Measurements from ENCODE around the gene CDK6. TPM values are rescaled to one million over a fixed set of nuclear protein-coding genes. Genes with fewer than 3 reads are reported as not detected.

The CDK6 gene
- total RNA-seq, 2 experiments from 2014 or later = 118 to 229 TPM

DNA sequence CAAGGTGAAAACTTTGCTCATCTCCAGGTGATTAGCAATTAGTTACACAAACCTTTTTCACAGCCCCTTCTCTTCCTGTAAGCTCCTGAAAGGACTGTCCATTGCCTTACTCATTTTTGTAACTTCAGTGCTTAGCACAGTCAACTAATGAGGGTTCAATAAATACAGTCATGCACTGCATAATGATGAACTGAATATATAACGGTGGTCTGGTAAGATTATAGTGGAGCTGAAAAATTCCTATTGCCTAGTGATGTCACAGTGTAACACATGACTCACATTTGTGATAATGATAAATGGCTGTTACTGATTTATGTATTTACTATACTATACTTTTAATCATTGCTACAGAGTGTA lies 233.3 kb downstream of the CDK6 start:
- ATAC-seq (no peak), DNase-seq (no peak)
- Mint-ChIP-seq H3K27ac (no peak overlapping the region), H3K4me1 (peaks cover 4% of the 10 kb centered on the region), H3K9me3 (ENCODE audit: low read depth) (no peaks in the 10 kb centered on the region), H3K4me3 (no peak overlapping the region), H3K36me3 (peaks cover 6% of the 10 kb centered on the region), H3K27me3 (no peaks in the 10 kb centered on the region)
- CTCF ChIA-PET = interaction anchor here (1.9 to 5.7 kb wide), 2 partner anchors 9 to 13 kb away, joined by 4 to 32 read pairs; partner anchors contain the start of gene FAM133B

GRCh38 chr7:92602352-92603088 lies 233.9 kb downstream of the CDK6 start:
- CTCF ChIA-PET = interaction anchor here (1.9 to 5.7 kb wide), 2 partner anchors 9 to 12 kb away, joined by 4 to 32 read pairs; partner anchors contain the start of gene FAM133B
- H3K4me1 Mint-ChIP-seq = peaks cover 4% of the 10 kb centered on the region
- no peak for DNase-seq
- H3K27me3 Mint-ChIP-seq = no peaks in the 10 kb centered on the region
- no peak for ATAC-seq
- H3K4me3 Mint-ChIP-seq = no peak overlapping the region
- peaks cover 6% of the 10 kb centered on the region for H3K36me3 Mint-ChIP-seq
- no peaks in the 10 kb centered on the region for H3K9me3 Mint-ChIP-seq (ENCODE audit: low read depth)
- H3K27ac Mint-ChIP-seq = no peak overlapping the region

- H3K27me3 Mint-ChIP-seq = peaks cover under 1% of the 10 kb centered on the region
- no peak overlapping the region for H3K4me3 Mint-ChIP-seq
- no peak for DNase-seq
- peak; percentile 66 for ATAC-seq
- H3K9me3 Mint-ChIP-seq (ENCODE audit: low read depth) = no peaks in the 10 kb centered on the region
- H3K27ac Mint-ChIP-seq = no peak overlapping the region
- peaks cover 4% of the 10 kb centered on the region for H3K4me1 Mint-ChIP-seq
- H3K36me3 Mint-ChIP-seq = no peaks in the 10 kb centered on the region
- CTCF ChIA-PET = interaction anchor here (1.0 kb wide), 1 partner anchor 16 kb away, joined by 3 read pairs; no protein-coding TSS in a partner anchor
These were observed 237.9 kb downstream of the CDK6 start for GRCh38 chr7:92598310-92598981.

GRCh38 chr7:92595281-92595680 lies 241.1 kb downstream of the CDK6 start:
- no peak for ATAC-seq
- Mint-ChIP-seq H3K27ac (no peak overlapping the region), H3K36me3 (no peaks in the 10 kb centered on the region), H3K27me3 (peaks cover 3% of the 10 kb centered on the region), H3K4me1 (peaks cover 8% of the 10 kb centered on the region), H3K9me3 (ENCODE audit: low read depth) (no peaks in the 10 kb centered on the region), H3K4me3 (no peak overlapping the region)
- CTCF ChIA-PET = interaction anchor here (1.3 to 5.7 kb wide), 3 partner anchors 14 to 17 kb away, joined by 3 to 46 read pairs (median 5); no protein-coding TSS in a partner anchor
- DNase-seq = no peak

- H3K4me1 Mint-ChIP-seq = peaks cover 8% of the 10 kb centered on the region
- H3K4me3 Mint-ChIP-seq = no peak overlapping the region
- no peak overlapping the region for H3K27ac Mint-ChIP-seq
- DNase-seq (no peak), ATAC-seq (no peak)
- peaks cover 3% of the 10 kb centered on the region for H3K27me3 Mint-ChIP-seq
- H3K9me3 Mint-ChIP-seq (ENCODE audit: low read depth) = no peaks in the 10 kb centered on the region
- no peaks in the 10 kb centered on the region for H3K36me3 Mint-ChIP-seq
- CTCF ChIA-PET = interaction anchor here (5.7 kb wide), 1 partner anchor 15 kb away, joined by 46 read pairs; no protein-coding TSS in a partner anchor
These were observed 241.6 kb downstream of the CDK6 start for GRCh38 chr7:92594746-92595145.

DNA sequence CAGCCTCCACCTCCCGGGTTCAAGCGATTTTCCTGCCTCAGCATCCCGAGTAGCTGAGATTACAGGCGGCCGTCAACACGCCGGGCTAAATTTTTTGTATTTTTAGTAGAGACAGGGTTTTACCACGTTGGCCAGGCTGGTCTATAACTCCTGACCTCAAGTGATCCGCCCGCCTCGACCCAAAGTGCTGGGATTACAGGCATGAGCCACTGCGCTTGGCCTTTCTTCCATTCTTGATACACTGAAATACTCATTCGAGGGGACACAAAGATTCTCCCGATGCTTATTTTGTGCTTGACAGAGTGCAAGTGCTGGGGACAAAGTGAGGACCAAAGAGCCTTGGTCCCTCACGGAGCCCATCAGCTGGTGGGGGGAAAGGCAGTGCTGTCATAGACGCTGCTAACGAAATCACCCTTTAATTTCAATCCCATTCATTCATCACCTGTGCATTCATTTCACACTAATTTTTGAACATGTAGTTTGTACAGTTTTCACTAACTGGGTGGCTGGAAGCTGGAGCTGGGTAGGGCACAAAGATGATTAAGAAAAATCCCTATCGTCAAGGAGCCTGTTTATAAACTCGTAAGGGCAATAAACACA lies 245.6 kb downstream of the CDK6 start:
- Mint-ChIP-seq H3K9me3 (ENCODE audit: low read depth) (no peaks in the 10 kb centered on the region), H3K27ac (no peak overlapping the region), H3K4me3 (peak overlapping the region; percentile 88), H3K27me3 (peaks cover 3% of the 10 kb centered on the region), H3K4me1 (peaks cover 39% of the 10 kb centered on the region), H3K36me3 (peaks cover 15% of the 10 kb centered on the region)
- CTCF ChIA-PET = interaction anchor here (0.6 to 5.7 kb wide), 13 partner anchors 10 to 273 kb away, joined by 3 to 46 read pairs (median 7); partner anchors contain the start of genes PEX1 and RBM48
- ATAC-seq = no peak
- DNase-seq = no peak

GRCh38 chr7:92589056-92589455 lies 247.3 kb downstream of the CDK6 start:
- DNase-seq = no peak
- no peaks in the 10 kb centered on the region for H3K9me3 Mint-ChIP-seq (ENCODE audit: low read depth)
- peaks cover 29% of the 10 kb centered on the region for H3K36me3 Mint-ChIP-seq
- ATAC-seq = no peak
- H3K4me3 Mint-ChIP-seq = peak overlapping the region; percentile 88
- CTCF ChIA-PET = interaction anchor here (0.8 to 4.8 kb wide), 5 partner anchors 9 to 141 kb away, joined by 3 to 32 read pairs (median 3); no protein-coding TSS in a partner anchor
- H3K4me1 Mint-ChIP-seq = peaks cover 52% of the 10 kb centered on the region
- peak overlapping the region; percentile 97 for H3K27ac Mint-ChIP-seq
- H3K27me3 Mint-ChIP-seq = peaks cover 3% of the 10 kb centered on the region

GRCh38 chr7:92588561-92588960 lies 247.8 kb downstream of the CDK6 start:
- Mint-ChIP-seq H3K4me1 (peaks cover 52% of the 10 kb centered on the region), H3K27ac (peak overlapping the region; percentile 97), H3K4me3 (peak overlapping the region; percentile 88), H3K36me3 (peaks cover 29% of the 10 kb centered on the region), H3K9me3 (ENCODE audit: low read depth) (no peaks in the 10 kb centered on the region), H3K27me3 (peaks cover 3% of the 10 kb centered on the region)
- CTCF ChIA-PET = interaction anchor here (0.8 to 4.8 kb wide), 5 partner anchors 9 to 141 kb away, joined by 3 to 32 read pairs (median 3); no protein-coding TSS in a partner anchor
- ATAC-seq = no peak
- peak; percentile 49 for DNase-seq

DNA sequence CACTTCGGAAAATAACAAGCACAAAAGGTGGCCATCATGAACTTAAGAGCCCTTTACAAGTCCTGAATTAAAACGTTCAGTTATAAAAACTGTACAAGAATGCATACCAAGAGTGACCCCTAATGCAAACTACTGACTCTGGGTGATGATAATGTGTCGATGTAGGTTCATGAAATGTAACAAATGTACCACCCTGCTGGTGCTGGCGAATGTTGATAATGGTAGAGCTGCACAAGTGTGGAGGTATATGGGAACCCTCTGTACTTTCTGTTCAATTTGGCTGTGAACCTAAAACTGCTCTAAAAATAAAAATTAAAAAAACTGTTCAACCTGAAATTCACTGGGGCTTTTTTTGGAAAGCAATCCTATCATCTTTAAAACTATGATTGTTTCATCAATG lies 249.5 kb downstream of the CDK6 start:
- Mint-ChIP-seq H3K4me3 (no peak overlapping the region), H3K27ac (no peak overlapping the region), H3K27me3 (no peaks in the 10 kb centered on the region), H3K4me1 (peaks cover 61% of the 10 kb centered on the region), H3K36me3 (peaks cover 39% of the 10 kb centered on the region), H3K9me3 (ENCODE audit: low read depth) (no peaks in the 10 kb centered on the region)
- ATAC-seq (no peak), DNase-seq (no peak)
- CTCF ChIA-PET = interaction anchor here (1.7 to 1.9 kb wide), 2 partner anchors 23 to 59 kb away, joined by 4 to 8 read pairs; partner anchors contain the start of genes PEX1 and RBM48

DNA sequence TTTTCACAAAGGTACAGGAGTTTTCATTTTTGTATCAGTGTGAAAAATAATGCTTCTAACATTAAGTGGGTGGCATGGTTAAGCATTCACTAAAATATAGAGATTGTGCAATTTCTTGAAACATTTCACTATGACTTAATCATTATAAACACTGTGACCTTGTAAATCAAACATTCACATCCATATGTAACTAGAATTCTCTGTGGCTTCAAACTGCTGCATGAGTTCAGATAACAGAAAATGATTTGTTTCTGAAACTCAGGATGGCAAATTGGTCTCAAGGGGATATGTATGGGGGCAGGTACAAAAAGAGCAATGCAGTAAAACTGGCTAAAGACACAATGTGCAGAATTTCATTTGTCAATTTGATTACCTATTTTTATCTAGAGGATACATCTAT lies 250.0 kb downstream of the CDK6 start:
- CTCF ChIA-PET = interaction anchor here (1.9 kb wide), 1 partner anchor 58 kb away, joined by 8 read pairs; the partner anchor contains the start of genes PEX1 and RBM48
- DNase-seq (no peak), ATAC-seq (no peak)
- H3K27me3 Mint-ChIP-seq = no peaks in the 10 kb centered on the region
- H3K27ac Mint-ChIP-seq = peak overlapping the region; percentile 22
- no peaks in the 10 kb centered on the region for H3K9me3 Mint-ChIP-seq (ENCODE audit: low read depth)
- H3K4me3 Mint-ChIP-seq = no peak overlapping the region
- peaks cover 40% of the 10 kb centered on the region for H3K36me3 Mint-ChIP-seq
- peaks cover 61% of the 10 kb centered on the region for H3K4me1 Mint-ChIP-seq

DNA sequence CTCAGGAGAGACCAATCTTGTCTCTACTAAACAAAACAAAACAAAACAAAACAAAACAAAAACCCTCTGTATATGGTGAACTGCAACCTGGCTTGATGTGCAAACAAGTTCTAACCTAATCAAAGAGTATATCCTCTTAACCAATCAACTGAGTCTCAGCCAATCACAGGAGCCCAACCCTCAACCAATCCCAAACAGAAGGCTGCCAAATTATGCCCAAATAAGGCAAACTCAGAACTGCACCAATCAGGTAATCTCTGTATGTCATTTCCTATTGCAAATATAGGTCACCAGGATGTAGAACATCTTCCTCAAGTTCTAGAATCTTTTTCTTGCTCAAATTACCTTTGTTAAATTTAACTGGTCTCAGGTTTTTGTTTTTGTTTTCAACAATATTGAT lies 251.4 kb downstream of the CDK6 start:
- CTCF ChIA-PET = interaction anchor here (1.9 kb wide), 1 partner anchor 57 kb away, joined by 8 read pairs; the partner anchor contains the start of genes PEX1 and RBM48
- ATAC-seq = no peak
- H3K36me3 Mint-ChIP-seq = peaks cover 50% of the 10 kb centered on the region

GRCh38 chr7:92582948-92583347 lies 253.4 kb downstream of the CDK6 start:
- Mint-ChIP-seq H3K4me1 (peaks cover 42% of the 10 kb centered on the region), H3K36me3 (peaks cover 52% of the 10 kb centered on the region), H3K27me3 (no peaks in the 10 kb centered on the region), H3K4me3 (no peak overlapping the region), H3K27ac (no peak overlapping the region), H3K9me3 (ENCODE audit: low read depth) (no peaks in the 10 kb centered on the region)
- DNase-seq (no peak), ATAC-seq (no peak)
- CTCF ChIA-PET = interaction anchor here (1.0 kb wide), 1 partner anchor 16 kb away, joined by 3 read pairs; no protein-coding TSS in a partner anchor

More for the DNA sequence above, 251.4 kb downstream of the CDK6 start:
- DNase-seq = no peak
- H3K4me3 Mint-ChIP-seq = no peak overlapping the region
- no peaks in the 10 kb centered on the region for H3K27me3 Mint-ChIP-seq
- peaks cover 56% of the 10 kb centered on the region for H3K4me1 Mint-ChIP-seq
- H3K27ac Mint-ChIP-seq = peak overlapping the region; percentile 85
- H3K9me3 Mint-ChIP-seq (ENCODE audit: low read depth) = no peaks in the 10 kb centered on the region

DNA sequence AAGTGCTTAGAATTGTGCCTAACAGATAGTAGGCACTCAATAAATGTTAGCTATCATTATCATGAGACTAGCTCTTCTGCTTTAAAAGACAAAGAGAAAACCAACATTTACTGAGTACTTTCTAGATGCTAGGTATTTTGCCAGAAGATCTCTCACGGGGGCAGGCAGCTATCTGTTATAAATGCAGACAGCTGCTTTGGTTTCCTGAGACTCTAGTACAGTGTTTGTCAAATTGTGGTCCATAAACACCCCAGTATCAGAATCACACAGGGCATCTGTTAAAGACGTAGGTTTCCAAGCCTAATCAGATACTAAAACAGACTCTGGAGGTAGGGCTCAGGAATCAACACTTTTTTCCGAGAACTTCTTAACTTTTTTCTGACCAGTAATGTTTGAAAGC lies 260.1 kb downstream of the CDK6 start:
- ATAC-seq (no peak), DNase-seq (no peak)
- CTCF ChIA-PET = interaction anchor here (1.1 kb wide), 2 partner anchors 10 to 45 kb away, joined by 3 to 5 read pairs; no protein-coding TSS in a partner anchor
- no peak overlapping the region for H3K4me3 Mint-ChIP-seq
- no peak overlapping the region for H3K27ac Mint-ChIP-seq
- H3K27me3 Mint-ChIP-seq = no peaks in the 10 kb centered on the region
- no peaks in the 10 kb centered on the region for H3K9me3 Mint-ChIP-seq (ENCODE audit: low read depth)
- H3K36me3 Mint-ChIP-seq = peaks cover 45% of the 10 kb centered on the region
- peaks cover 14% of the 10 kb centered on the region for H3K4me1 Mint-ChIP-seq

Data from activated CD8-positive, alpha-beta memory T cell treated with anti-CD3 and anti-CD28 coated beads, Interleukin-2, amount 10 ng/mL, durations not matched to agents 7 days and 5 days (primary cell).